DOHH2 (cell line): ENCODE data around the gene GPR132.

Experiments
- H3F3A ChIP-seq: fragments of 200-600 bp; sonication (generic), shearing (Covaris generic); 2 replicates; pipeline ENCODE4 v1.6.0; 2016; ENCODE audit warnings: antibody characterized with exemption, mild to moderate bottlenecking; ENCODE audit not compliant: control insufficient read depth, insufficient read depth
- H3K27ac ChIP-seq: fragments of 200-600 bp; sonication (generic); 2 replicates; pipeline ENCODE4 v1.5.1; 2014; ENCODE audit warnings: low read depth, mild to moderate bottlenecking, low read length, moderate library complexity
- H3K27me3 ChIP-seq: fragments of 200-600 bp; sonication (generic); 2 replicates; pipeline ENCODE4 v1.6.1; 2014; ENCODE audit warnings: mild to moderate bottlenecking, low read length, mixed read lengths; ENCODE audit not compliant: control insufficient read depth
- H3K36me3 ChIP-seq: fragments of 200-600 bp; sonication (generic); 2 replicates; pipeline ENCODE4 v1.6.1; 2014; ENCODE audit warnings: mild to moderate bottlenecking, low read length, moderate library complexity, mixed read lengths; ENCODE audit not compliant: control insufficient read depth
- H3K4me1 ChIP-seq: fragments of 200-600 bp; sonication (generic); 2 replicates; pipeline ENCODE4 v1.6.1; 2014; ENCODE audit warnings: mild to moderate bottlenecking, low read length, mixed read lengths; ENCODE audit not compliant: control insufficient read depth
- H3K4me2 ChIP-seq: fragments of 200-600 bp; sonication (generic); 2 replicates; pipeline ENCODE4 v1.6.0; 2014; ENCODE audit warnings: mild to moderate bottlenecking, low read length, moderate library complexity
- H3K4me3 ChIP-seq: fragments of 200-600 bp; sonication (generic); 2 replicates; pipeline ENCODE4 v1.5.1; 2014; ENCODE audit warnings: mild to moderate bottlenecking, low read length, mixed read lengths
- H3K79me2 ChIP-seq: fragments of 200-600 bp; sonication (generic); 2 replicates; pipeline ENCODE4 v1.6.1; 2014; ENCODE audit warnings: mild to moderate bottlenecking, low read length, mixed read lengths; ENCODE audit not compliant: control insufficient read depth
- H3K9me2 ChIP-seq: fragments of 200-600 bp; sonication (generic); replicated peaks from 2 replicates; pipeline ENCODE4 v1.6.1; 2014; ENCODE audit warnings: mild to moderate bottlenecking, low read length, mixed read lengths; ENCODE audit not compliant: control insufficient read depth
- H3K9me3 ChIP-seq: fragments of 200-600 bp; sonication (generic); 2 replicates; pipeline ENCODE4 v1.6.1; 2014; ENCODE audit warnings: antibody characterized with exemption, low read length, mixed read lengths; ENCODE audit not compliant: control insufficient read depth, insufficient read depth
- H4K20me1 ChIP-seq: fragments of 200-600 bp; sonication (generic); 2 replicates; pipeline ENCODE4 v1.6.0; 2014; ENCODE audit warnings: low read depth, mild to moderate bottlenecking, antibody characterized with exemption, low read length, moderate library complexity; ENCODE audit not compliant: control insufficient read depth, insufficient read depth
- CTCF ChIP-seq: fragments of 200-600 bp; sonication (generic); IDR thresholded peaks from one replicate; pipeline ENCODE4 v1.5.1; 2014; ENCODE audit warnings: antibody characterized with exemption, mild to moderate bottlenecking, low read depth, low read length; ENCODE audit not compliant: poor library complexity, severe bottlenecking
- EZH2phosphoT487 ChIP-seq: fragments of 200-600 bp; sonication (generic); IDR thresholded peaks from 2 replicates; pipeline ENCODE4 v1.6.1; 2017; ENCODE audit warnings: borderline replicate concordance, mild to moderate bottlenecking, antibody characterized with exemption, low read length, moderate library complexity, mixed read lengths

Gene GPR132

GRCh38 chr14:105078294-105078693 lies 13.1 kb upstream of the GPR132 start:
- H3K36me3 ChIP-seq: no peaks in the 10 kb centered on the region
- peaks cover 11% of the 10 kb centered on the region for H3K27me3 ChIP-seq
- no peak overlapping the region for H3K4me2 ChIP-seq
- H3K9me2 ChIP-seq: no peaks in the 10 kb centered on the region
- peaks cover 24% of the 10 kb centered on the region for H3K4me1 ChIP-seq
- no peaks in the 10 kb centered on the region for H3K79me2 ChIP-seq
- H3F3A ChIP-seq: no peaks in the 10 kb centered on the region
- H3K27ac ChIP-seq: no peak overlapping the region
- no peak overlapping the region for H3K4me3 ChIP-seq
- no peaks in the 10 kb centered on the region for H4K20me1 ChIP-seq
- TF ChIP-seq EZH2phosphoT487 (no peak), CTCF (no peak)
- no peaks in the 10 kb centered on the region for H3K9me3 ChIP-seq

- Histone ChIP-seq H3K27ac (no peak overlapping the region), H3F3A (no peaks in the 10 kb centered on the region), H3K27me3 (peaks cover 11% of the 10 kb centered on the region), H3K9me2 (no peaks in the 10 kb centered on the region), H3K36me3 (no peaks in the 10 kb centered on the region), H3K4me1 (peaks cover 24% of the 10 kb centered on the region), H3K4me2 (no peak overlapping the region), H3K4me3 (no peak overlapping the region), H4K20me1 (no peaks in the 10 kb centered on the region), H3K9me3 (no peaks in the 10 kb centered on the region), H3K79me2 (no peaks in the 10 kb centered on the region)
- TF ChIP-seq CTCF (no peak), EZH2phosphoT487 (no peak)
Observed at GRCh38 chr14:105077649-105077995, 12.4 kb upstream of the GPR132 start.

- H3K27me3 ChIP-seq: peaks cover 6% of the 10 kb centered on the region
- no peak overlapping the region for H3K27ac ChIP-seq
- H3K36me3 ChIP-seq: no peaks in the 10 kb centered on the region
- TF ChIP-seq EZH2phosphoT487: no peak
- TF ChIP-seq CTCF: no peak
- no peaks in the 10 kb centered on the region for H4K20me1 ChIP-seq
- H3K9me2 ChIP-seq: no peaks in the 10 kb centered on the region
- H3F3A ChIP-seq: no peaks in the 10 kb centered on the region
- H3K4me3 ChIP-seq: no peak overlapping the region
- no peaks in the 10 kb centered on the region for H3K79me2 ChIP-seq
- H3K4me2 ChIP-seq: no peak overlapping the region
- peaks cover 24% of the 10 kb centered on the region for H3K4me1 ChIP-seq
- H3K9me3 ChIP-seq: no peaks in the 10 kb centered on the region
Observed at GRCh38 chr14:105076805-105077648, 11.8 kb upstream of the GPR132 start.
